ENCODE data around the gene SCAMP5.

SCAMP5 gene

DNA sequence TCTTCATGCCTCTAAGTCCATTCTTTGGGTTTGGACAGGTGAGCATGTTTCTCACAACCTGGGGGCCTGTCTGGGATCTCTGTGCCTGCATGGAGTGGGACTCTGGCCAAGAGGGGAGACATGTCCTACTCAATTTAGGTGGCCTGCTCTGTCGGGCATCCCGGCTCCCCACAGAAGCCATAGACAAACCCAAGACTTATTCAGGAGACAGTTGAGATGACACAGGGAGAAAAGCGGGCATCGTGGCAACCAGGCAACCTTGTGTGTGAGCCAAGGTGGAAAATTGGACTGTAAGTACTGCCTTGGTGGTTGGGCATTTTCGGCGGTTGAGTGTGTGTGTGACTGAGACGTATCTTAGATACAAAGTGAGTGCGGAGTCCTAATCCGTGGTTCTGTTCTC lies 68.5 kb downstream of the SCAMP5 start:
- H3K27ac ChIP-seq (ENCODE audit: low read length): no peak overlapping the region
- H3K27me3 ChIP-seq (ENCODE audit: low read depth, low read length): no peaks in the 10 kb centered on the region
- peaks cover 0 to 3% of the 10 kb centered on the region in 2 donors for H3K36me3 ChIP-seq (ENCODE audit: control insufficient read depth in 1 of 2, insufficient read depth in 2 of 2, low read length in 2 of 2)
- no peak overlapping the region for H3K4me3 ChIP-seq (ENCODE audit: low read depth in 1 of 2, low read length in 2 of 2)
- H3K4me1 ChIP-seq (ENCODE audit: control insufficient read depth in 1 of 2, insufficient read depth in 2 of 2, low read length in 2 of 2): peaks cover 0 to 4% of the 10 kb centered on the region in 2 donors
- H3K9me3 ChIP-seq (ENCODE audit: control insufficient read depth in 1 of 2, low read length in 2 of 2): peaks cover 0 to 3% of the 10 kb centered on the region in 2 donors

DNA sequence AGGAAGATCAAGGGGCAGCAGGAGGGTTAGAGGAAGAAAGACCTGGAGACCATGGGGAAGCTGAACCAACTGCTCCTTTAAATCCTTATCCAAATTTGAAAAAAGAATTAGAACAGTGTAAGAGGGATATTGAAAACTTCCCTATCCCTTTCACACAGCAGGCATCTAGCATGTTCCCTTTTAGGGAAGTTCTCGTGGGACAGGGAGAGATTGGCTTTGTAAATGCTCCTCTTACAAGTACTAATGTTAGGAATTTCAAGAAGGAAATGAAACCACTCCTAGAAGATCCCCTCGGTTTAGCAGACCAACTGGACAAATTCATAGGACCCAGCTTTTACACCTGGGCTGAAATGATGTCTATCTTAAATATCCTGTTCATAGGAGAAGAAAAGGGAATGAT lies 69.5 kb downstream of the SCAMP5 start:
- H3K4me3 ChIP-seq (ENCODE audit: low read depth in 1 of 2, low read length in 2 of 2): no peak overlapping the region
- H3K36me3 ChIP-seq (ENCODE audit: control insufficient read depth in 1 of 2, insufficient read depth in 2 of 2, low read length in 2 of 2): peaks cover 0 to under 1% of the 10 kb centered on the region in 2 donors
- H3K4me1 ChIP-seq (ENCODE audit: control insufficient read depth in 1 of 2, insufficient read depth in 2 of 2, low read length in 2 of 2): peaks cover 0 to 4% of the 10 kb centered on the region in 2 donors
- no peaks in the 10 kb centered on the region for H3K27me3 ChIP-seq (ENCODE audit: low read depth, low read length)
- H3K9me3 ChIP-seq (ENCODE audit: control insufficient read depth in 1 of 2, low read length in 2 of 2): peaks cover 0 to 3% of the 10 kb centered on the region in 2 donors
- no peak overlapping the region for H3K27ac ChIP-seq (ENCODE audit: low read length)

DNA sequence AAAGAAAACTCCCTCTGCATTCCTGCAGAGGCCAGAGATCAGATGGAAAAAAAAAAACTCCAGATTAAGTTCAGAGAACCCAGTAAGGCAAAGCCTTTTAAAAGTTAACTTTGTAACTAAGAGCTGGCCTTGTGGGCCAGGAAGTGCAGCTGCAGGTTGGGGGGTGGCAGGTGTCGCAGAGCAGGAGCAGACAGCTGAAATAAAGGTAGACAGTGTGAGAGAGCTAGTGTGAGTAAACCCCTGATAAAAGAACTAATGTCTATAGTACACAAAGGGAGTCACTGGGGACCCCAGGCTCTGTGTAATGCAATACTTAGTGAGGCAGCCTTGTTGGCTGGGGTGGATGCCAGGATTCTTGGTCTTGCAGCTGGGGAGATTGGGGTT lies 70.1 kb downstream of the SCAMP5 start:
- Histone ChIP-seq H3K27me3 (ENCODE audit: low read depth, low read length) (no peaks in the 10 kb centered on the region), H3K9me3 (ENCODE audit: control insufficient read depth in 1 of 2, low read length in 2 of 2) (peaks cover 0 to 3% of the 10 kb centered on the region in 2 donors), H3K36me3 (ENCODE audit: control insufficient read depth in 1 of 2, insufficient read depth in 2 of 2, low read length in 2 of 2) (no peaks in the 10 kb centered on the region), H3K4me3 (ENCODE audit: low read depth in 1 of 2, low read length in 2 of 2) (no peak overlapping the region), H3K27ac (ENCODE audit: low read length) (no peak overlapping the region), H3K4me1 (ENCODE audit: control insufficient read depth in 1 of 2, insufficient read depth in 2 of 2, low read length in 2 of 2) (peaks cover 0 to 4% of the 10 kb centered on the region in 2 donors)

DNA sequence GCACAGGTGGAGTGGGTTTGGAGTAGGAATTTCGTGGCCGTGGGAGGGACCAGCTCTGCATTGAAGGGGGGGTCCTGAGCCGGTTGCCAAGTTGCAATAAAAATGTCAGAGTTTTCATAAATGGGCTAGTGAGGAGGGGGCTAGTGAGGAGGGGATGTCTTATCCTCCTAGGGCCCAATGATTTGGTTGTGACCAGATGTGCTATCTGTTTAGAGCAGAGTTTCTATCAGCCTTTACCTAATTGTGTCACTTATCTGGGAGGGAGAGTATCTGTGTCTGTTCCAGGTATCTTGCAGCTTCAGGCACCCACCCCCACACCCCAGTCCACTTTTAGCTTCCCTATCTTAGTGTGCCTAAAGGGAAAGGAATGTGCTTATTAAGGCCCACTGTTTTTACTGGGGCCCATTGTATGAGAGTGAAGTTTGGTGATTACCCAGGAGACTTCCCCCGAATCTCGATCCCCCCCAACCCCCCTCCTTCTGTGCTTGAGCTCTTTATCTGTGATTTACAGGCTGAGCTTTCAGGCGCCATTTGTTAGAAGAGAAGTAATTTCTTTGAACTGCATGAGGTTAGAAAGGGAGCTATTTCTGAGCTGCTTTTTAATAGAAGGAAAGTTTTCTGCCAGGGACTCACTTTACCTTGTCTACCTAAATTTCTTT lies 70.6 kb downstream of the SCAMP5 start:
- no peak overlapping the region for H3K27ac ChIP-seq (ENCODE audit: low read length)
- H3K9me3 ChIP-seq (ENCODE audit: control insufficient read depth in 1 of 2, low read length in 2 of 2): peaks cover 0 to 3% of the 10 kb centered on the region in 2 donors
- no peaks in the 10 kb centered on the region for H3K36me3 ChIP-seq (ENCODE audit: control insufficient read depth in 1 of 2, insufficient read depth in 2 of 2, low read length in 2 of 2)
- no peaks in the 10 kb centered on the region for H3K27me3 ChIP-seq (ENCODE audit: low read depth, low read length)
- H3K4me1 ChIP-seq (ENCODE audit: control insufficient read depth in 1 of 2, insufficient read depth in 2 of 2, low read length in 2 of 2): peaks cover 0 to 4% of the 10 kb centered on the region in 2 donors
- H3K4me3 ChIP-seq (ENCODE audit: low read depth in 1 of 2, low read length in 2 of 2): peak overlapping the region in 1 of 2 donors; percentile 10

DNA sequence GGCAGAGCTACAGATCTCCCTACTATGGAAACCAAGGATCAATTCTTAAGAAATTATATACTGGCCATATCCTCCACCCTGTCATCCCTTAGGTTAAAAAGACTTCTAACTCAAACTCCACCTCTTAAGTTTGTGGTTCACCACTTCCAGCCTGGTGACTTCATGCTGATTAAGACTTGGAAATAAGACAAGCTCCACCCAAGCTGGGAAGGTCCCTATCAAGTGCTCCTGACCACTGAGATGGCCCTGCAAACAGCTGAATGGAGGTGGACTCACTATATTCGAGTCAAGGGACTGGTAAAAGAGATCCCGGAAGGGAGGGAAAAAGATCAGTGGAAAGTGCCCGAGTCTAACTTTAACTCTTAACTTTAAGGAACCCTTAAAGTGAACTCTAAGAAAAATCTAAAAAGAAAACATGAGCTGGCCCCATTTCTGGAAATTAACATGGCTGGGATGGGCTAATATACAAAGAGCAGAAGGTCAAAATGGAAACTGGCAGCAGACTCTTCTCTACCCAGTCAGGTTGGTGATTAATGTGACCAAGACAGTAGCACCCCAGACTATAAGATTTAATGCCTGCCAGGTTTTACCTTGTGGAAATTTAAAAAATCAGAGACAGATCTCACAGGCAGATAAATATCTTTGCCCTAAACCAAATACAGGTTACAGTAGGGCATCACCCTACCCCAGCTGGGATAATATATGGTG lies 71.9 kb downstream of the SCAMP5 start:
- H3K27ac ChIP-seq (ENCODE audit: low read length): no peak overlapping the region

DNA sequence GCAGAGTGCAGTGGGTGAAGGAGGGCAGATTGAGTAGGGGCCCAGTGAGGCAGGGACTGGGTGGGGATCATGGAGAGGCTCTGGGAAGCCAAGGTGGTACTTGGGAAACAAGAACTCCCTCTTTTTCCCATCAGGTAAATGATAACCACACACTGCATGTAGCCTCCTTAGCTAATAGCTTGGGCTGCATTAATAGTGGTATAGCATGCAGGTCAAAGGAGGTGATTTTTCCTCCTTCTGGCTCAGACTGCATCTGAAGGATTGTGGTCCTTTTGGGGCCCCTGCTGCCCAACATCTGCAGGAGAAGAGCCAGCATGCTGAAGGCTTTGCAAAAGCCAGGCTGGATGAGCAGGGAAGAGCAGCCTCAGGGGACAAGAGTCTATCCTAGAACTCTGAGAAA lies 73.4 kb downstream of the SCAMP5 start:
- Histone ChIP-seq H3K27me3 (ENCODE audit: low read depth, low read length) (no peaks in the 10 kb centered on the region), H3K4me1 (ENCODE audit: control insufficient read depth in 1 of 2, insufficient read depth in 2 of 2, low read length in 2 of 2) (peaks cover 0 to 4% of the 10 kb centered on the region in 2 donors), H3K27ac (ENCODE audit: low read length) (no peak overlapping the region), H3K4me3 (ENCODE audit: low read depth in 1 of 2, low read length in 2 of 2) (no peak overlapping the region), H3K36me3 (ENCODE audit: control insufficient read depth in 1 of 2, insufficient read depth in 2 of 2, low read length in 2 of 2) (no peaks in the 10 kb centered on the region), H3K9me3 (ENCODE audit: control insufficient read depth in 1 of 2, low read length in 2 of 2) (peaks cover 0 to 3% of the 10 kb centered on the region in 2 donors)

More for the DNA sequence above, 71.9 kb downstream of the SCAMP5 start:
- Histone ChIP-seq H3K27me3 (ENCODE audit: low read depth, low read length) (no peaks in the 10 kb centered on the region), H3K4me3 (ENCODE audit: low read depth in 1 of 2, low read length in 2 of 2) (no peak overlapping the region), H3K36me3 (ENCODE audit: control insufficient read depth in 1 of 2, insufficient read depth in 2 of 2, low read length in 2 of 2) (no peaks in the 10 kb centered on the region), H3K4me1 (ENCODE audit: control insufficient read depth in 1 of 2, insufficient read depth in 2 of 2, low read length in 2 of 2) (peaks cover 0 to 4% of the 10 kb centered on the region in 2 donors), H3K9me3 (ENCODE audit: control insufficient read depth in 1 of 2, low read length in 2 of 2) (peaks cover 0 to 3% of the 10 kb centered on the region in 2 donors)

DNA sequence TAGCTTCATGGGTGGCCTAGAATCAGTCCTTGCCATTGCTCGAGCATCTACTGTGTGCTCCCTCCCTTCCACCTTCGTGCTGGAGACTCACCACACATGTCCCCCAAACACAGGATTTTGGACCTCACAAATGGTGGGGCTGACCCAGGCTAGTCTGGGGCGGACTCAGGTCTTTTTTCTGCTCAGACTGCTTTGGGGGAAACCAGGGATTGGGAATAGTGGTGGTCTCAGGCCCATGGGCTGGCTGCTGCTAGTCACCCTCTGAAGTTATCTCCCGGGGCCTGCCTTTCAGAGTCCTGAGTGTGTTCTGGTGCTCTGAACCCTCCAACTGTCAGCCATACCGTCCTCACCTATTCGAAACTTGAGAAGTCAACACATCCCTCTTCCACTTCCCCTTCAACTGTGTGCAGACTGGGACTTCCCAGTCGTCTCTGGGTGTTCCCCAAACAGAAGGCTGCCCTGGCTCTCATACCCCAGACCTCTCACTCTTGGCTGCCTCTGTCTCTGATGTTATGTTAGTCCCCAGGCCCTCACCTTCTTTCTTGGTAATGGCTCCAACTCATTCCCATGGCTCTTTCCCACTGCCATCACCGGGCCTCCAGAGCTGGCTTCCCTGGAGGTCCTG lies 74.0 kb downstream of the SCAMP5 start:
- H3K4me3 ChIP-seq (ENCODE audit: low read depth in 1 of 2, low read length in 2 of 2): no peak overlapping the region
- no peaks in the 10 kb centered on the region for H3K36me3 ChIP-seq (ENCODE audit: control insufficient read depth in 1 of 2, insufficient read depth in 2 of 2, low read length in 2 of 2)
- H3K27me3 ChIP-seq (ENCODE audit: low read depth, low read length): no peaks in the 10 kb centered on the region
- no peak overlapping the region for H3K27ac ChIP-seq (ENCODE audit: low read length)
- H3K9me3 ChIP-seq (ENCODE audit: control insufficient read depth in 1 of 2, low read length in 2 of 2): peaks cover 0 to 3% of the 10 kb centered on the region in 2 donors
- H3K4me1 ChIP-seq (ENCODE audit: control insufficient read depth in 1 of 2, insufficient read depth in 2 of 2, low read length in 2 of 2): peaks cover 0 to 4% of the 10 kb centered on the region in 2 donors

DNA sequence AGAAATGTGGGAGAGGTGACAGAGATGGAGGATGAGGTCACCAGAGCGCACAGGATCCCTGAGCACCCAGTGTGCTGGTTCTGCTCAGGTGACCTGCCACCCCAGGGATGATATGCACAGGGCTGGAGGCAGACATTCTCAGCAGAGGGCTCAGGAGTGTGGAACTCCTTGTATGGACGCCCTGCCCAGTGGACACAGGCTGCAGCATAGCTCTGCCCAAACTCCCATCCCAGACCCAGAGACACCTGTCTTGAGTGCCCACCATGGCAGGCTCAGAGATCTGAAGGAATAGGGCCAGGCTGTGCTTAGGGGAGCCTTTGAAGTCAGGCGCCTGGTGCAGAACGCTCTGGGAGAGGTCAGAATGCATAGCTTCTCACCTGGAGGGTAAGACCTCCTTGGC lies 75.3 kb downstream of the SCAMP5 start:
- Histone ChIP-seq H3K4me3 (ENCODE audit: low read depth in 1 of 2, low read length in 2 of 2) (no peak overlapping the region), H3K9me3 (ENCODE audit: control insufficient read depth in 1 of 2, low read length in 2 of 2) (peaks cover 0 to 3% of the 10 kb centered on the region in 2 donors), H3K27ac (ENCODE audit: low read length) (no peak overlapping the region), H3K36me3 (ENCODE audit: control insufficient read depth in 1 of 2, insufficient read depth in 2 of 2, low read length in 2 of 2) (no peaks in the 10 kb centered on the region), H3K27me3 (ENCODE audit: low read depth, low read length) (no peaks in the 10 kb centered on the region), H3K4me1 (ENCODE audit: control insufficient read depth in 1 of 2, insufficient read depth in 2 of 2, low read length in 2 of 2) (no peaks in the 10 kb centered on the region)
